ENCODE measurements around the gene CELF1. TPM values are rescaled to one million over a fixed set of nuclear protein-coding genes. Genes with fewer than 3 reads are reported as not detected.

The CELF1 gene
- total and polyA plus RNA-seq, 2 donors (not counting 1 experiment from before 2014, with no cell fraction given) = 52.0 to 153 TPM

- ChIA-PET POLR2A (no interaction called here), CTCF (no interaction called here)
- Histone ChIP-seq H3K4me2 (replicated peaks; ENCODE audit: low read depth, low read length, poor library complexity, severe bottlenecking) (no peak overlapping the region), H3K27ac (ENCODE audit: low read length in 2 of 2) (no peak overlapping the region), H3K9me3 (ENCODE audit: control extremely low read depth in 1 of 3, control insufficient read depth in 2 of 3, insufficient read depth in 1 of 3, low read length in 2 of 3) (no peaks in the 10 kb centered on the region), H2AFZ (ENCODE audit: insufficient read depth, low read depth, low read length, poor library complexity, severe bottlenecking) (no peak overlapping the region), H3K79me2 (ENCODE audit: control insufficient read depth, insufficient read depth, low read length) (no peaks in the 10 kb centered on the region), H3K9ac (ENCODE audit: low read length) (no peak overlapping the region), H3K4me1 (ENCODE audit: control insufficient read depth in 2 of 2, insufficient read depth in 2 of 2, low read length in 2 of 2) (peaks cover 15% of the 10 kb centered on the region in 2 donors), H3K4me3 (ENCODE audit: control extremely low read depth in 1 of 5, extremely low read depth in 1 of 5, insufficient read depth in 1 of 5, low read depth in 2 of 5, low read length in 4 of 5) (no peak overlapping the region), H3K27me3 (replicated peaks in 1 of 4; ENCODE audit: control extremely low read depth in 1 of 4, control insufficient read depth in 3 of 4, insufficient read depth in 4 of 4, low read length in 3 of 4) (peaks cover 0 to 35% (median 20%) of the 10 kb centered on the region in 4 experiments), H4K20me1 (ENCODE audit: control insufficient read depth, insufficient read depth, low read length, poor library complexity, severe bottlenecking) (no peaks in the 10 kb centered on the region), H3K36me3 (replicated peaks in 1 of 2; ENCODE audit: control extremely low read depth in 1 of 2, control insufficient read depth in 1 of 2, extremely low read depth in 1 of 2, insufficient read depth in 2 of 2, low read length in 1 of 2) (peaks cover 0 to 5% of the 10 kb centered on the region in 2 experiments)
- TF ChIP-seq, protein P1, sequence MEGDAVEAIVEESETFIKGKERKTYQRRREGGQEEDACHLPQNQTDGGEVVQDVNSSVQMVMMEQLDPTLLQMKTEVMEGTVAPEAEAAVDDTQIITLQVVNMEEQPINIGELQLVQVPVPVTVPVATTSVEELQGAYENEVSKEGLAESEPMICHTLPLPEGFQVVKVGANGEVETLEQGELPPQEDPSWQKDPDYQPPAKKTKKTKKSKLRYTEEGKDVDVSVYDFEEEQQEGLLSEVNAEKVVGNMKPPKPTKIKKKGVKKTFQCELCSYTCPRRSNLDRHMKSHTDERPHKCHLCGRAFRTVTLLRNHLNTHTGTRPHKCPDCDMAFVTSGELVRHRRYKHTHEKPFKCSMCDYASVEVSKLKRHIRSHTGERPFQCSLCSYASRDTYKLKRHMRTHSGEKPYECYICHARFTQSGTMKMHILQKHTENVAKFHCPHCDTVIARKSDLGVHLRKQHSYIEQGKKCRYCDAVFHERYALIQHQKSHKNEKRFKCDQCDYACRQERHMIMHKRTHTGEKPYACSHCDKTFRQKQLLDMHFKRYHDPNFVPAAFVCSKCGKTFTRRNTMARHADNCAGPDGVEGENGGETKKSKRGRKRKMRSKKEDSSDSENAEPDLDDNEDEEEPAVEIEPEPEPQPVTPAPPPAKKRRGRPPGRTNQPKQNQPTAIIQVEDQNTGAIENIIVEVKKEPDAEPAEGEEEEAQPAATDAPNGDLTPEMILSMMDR (IDR thresholded peaks at IDR 0.05) = no peak
- TF ChIP-seq EZH2 (IDR thresholded peaks at IDR 0.05; ENCODE audit: borderline replicate concordance, insufficient read depth, low read depth, low read length, poor library complexity, severe bottlenecking) = no peak
- 96% methylated on average over 110 of the region's 122 CpGs for whole genome bisulfite sequencing (ENCODE audit: insufficient coverage)
- no peak overlapping the region for H3K4me3 Mint-ChIP-seq
- no peak overlapping the region for H3K27ac Mint-ChIP-seq
- H3K9me3 Mint-ChIP-seq (ENCODE audit: insufficient read depth) = no peaks in the 10 kb centered on the region
- peaks cover 9% of the 10 kb centered on the region for H3K4me1 Mint-ChIP-seq
- no peak for DNase-seq
- intact Hi-C loops (cut with micrococcal nuclease) = no loop called here
- peaks cover 29% of the 10 kb centered on the region for H3K27me3 Mint-ChIP-seq
- no peak for ATAC-seq (ENCODE audit: low read depth)
These were observed 37.3 kb upstream of the CELF1 start for GRCh38 chr11:47589977-47590861.

DNA sequence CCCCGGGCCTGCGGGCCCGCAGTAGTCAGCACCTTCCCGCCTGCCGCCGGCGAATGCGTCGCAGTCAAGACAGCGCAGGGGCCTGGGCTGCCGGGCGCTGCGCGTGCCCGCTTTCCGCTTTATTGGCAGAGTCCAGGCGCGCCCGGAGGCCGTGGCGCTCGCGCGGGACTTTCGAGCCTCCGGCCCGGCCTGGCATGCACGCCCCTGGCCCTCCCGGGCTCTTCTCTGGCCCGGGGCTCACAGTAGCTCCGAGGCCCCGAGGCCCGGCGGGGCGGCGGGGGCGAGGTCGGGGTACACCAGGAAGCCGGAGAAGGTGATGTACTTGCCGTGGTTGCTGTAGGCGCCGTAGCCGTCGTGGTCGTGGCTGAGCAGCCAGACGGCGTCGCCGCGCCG is 36.6 kb upstream of the CELF1 start:
- no peak for ATAC-seq (ENCODE audit: low read depth)
- peaks cover 15% of the 10 kb centered on the region in 2 donors for H3K4me1 ChIP-seq (ENCODE audit: control insufficient read depth in 2 of 2, insufficient read depth in 2 of 2, low read length in 2 of 2)
- peaks cover 22% of the 10 kb centered on the region for H3K27me3 Mint-ChIP-seq
- H3K9ac ChIP-seq (ENCODE audit: low read length) = no peak overlapping the region
- H3K27ac Mint-ChIP-seq = no peak overlapping the region
- no peaks in the 10 kb centered on the region for H4K20me1 ChIP-seq (ENCODE audit: control insufficient read depth, insufficient read depth, low read length, poor library complexity, severe bottlenecking)
- DNase-seq = no peak
- peaks cover 9% of the 10 kb centered on the region for H3K4me1 Mint-ChIP-seq
- no peak overlapping the region for H2AFZ ChIP-seq (ENCODE audit: insufficient read depth, low read depth, low read length, poor library complexity, severe bottlenecking)
- no peak overlapping the region for H3K4me2 ChIP-seq (replicated peaks; ENCODE audit: low read depth, low read length, poor library complexity, severe bottlenecking)
- no peak overlapping the region for H3K4me3 Mint-ChIP-seq
- no peaks in the 10 kb centered on the region for H3K79me2 ChIP-seq (ENCODE audit: control insufficient read depth, insufficient read depth, low read length)
- intact Hi-C loops (cut with micrococcal nuclease) = no loop called here
- H3K27me3 ChIP-seq (replicated peaks in 1 of 4; ENCODE audit: control extremely low read depth in 1 of 4, control insufficient read depth in 3 of 4, insufficient read depth in 4 of 4, low read length in 3 of 4) = peaks cover 0 to 28% (median 17%) of the 10 kb centered on the region in 4 experiments
- ChIA-PET CTCF (no interaction called here), POLR2A (no interaction called here)
- WGBS (ENCODE audit: insufficient coverage) = 97% methylated on average over 49 of the region's 51 CpGs
- peaks cover 0 to 8% of the 10 kb centered on the region in 2 experiments for H3K36me3 ChIP-seq (replicated peaks in 1 of 2; ENCODE audit: control extremely low read depth in 1 of 2, control insufficient read depth in 1 of 2, extremely low read depth in 1 of 2, insufficient read depth in 2 of 2, low read length in 1 of 2)
- no peaks in the 10 kb centered on the region for H3K9me3 ChIP-seq (ENCODE audit: control extremely low read depth in 1 of 3, control insufficient read depth in 2 of 3, insufficient read depth in 1 of 3, low read length in 2 of 3)
- no peak overlapping the region for H3K4me3 ChIP-seq (ENCODE audit: control extremely low read depth in 1 of 5, extremely low read depth in 1 of 5, insufficient read depth in 1 of 5, low read depth in 2 of 5, low read length in 4 of 5)
- H3K9me3 Mint-ChIP-seq (ENCODE audit: insufficient read depth) = no peaks in the 10 kb centered on the region
- TF ChIP-seq, protein P1 (IDR thresholded peaks at IDR 0.05) = no peak
- no peak for TF ChIP-seq EZH2 (IDR thresholded peaks at IDR 0.05; ENCODE audit: borderline replicate concordance, insufficient read depth, low read depth, low read length, poor library complexity, severe bottlenecking)
- H3K27ac ChIP-seq (ENCODE audit: low read length in 2 of 2) = no peak overlapping the region
